ENCODE results near the gene SH3BP2. TPM values are rescaled to one million over a fixed set of nuclear protein-coding genes. Genes with fewer than 3 reads are reported as not detected.
A peak's percentile ranks its signal among the peaks of the same experiment; 100 is the strongest.

The SH3BP2 gene
- polyA plus RNA-seq, 1 of the 3 experiments (the other 2 are of a cell fraction) = 25.2 TPM

GRCh38 chr4:2832309-2832980 lies 39.6 kb downstream of the SH3BP2 start:
- no peak overlapping the region for H3K4me3 ChIP-seq (ENCODE audit: low read depth in 2 of 2, low read length in 1 of 2)
- no peak overlapping the region for H3K27ac ChIP-seq (ENCODE audit: low read depth in 2 of 2, low read length in 1 of 2)
- ChIA-PET CTCF (no interaction called here), POLR2A (no interaction called here)
- DNase-seq = peak; percentile 17
- H2AFZ ChIP-seq (ENCODE audit: low read depth) = no peak overlapping the region
- WGBS (ENCODE audit: low lambda C conversion rate) = 90% methylated on average over 6 of the region's 20 CpGs
- H3K27me3 ChIP-seq (ENCODE audit: insufficient read depth) = no peaks in the 10 kb centered on the region
- TF ChIP-seq FOSL2 (IDR thresholded peaks at IDR 0.05; ENCODE audit: borderline replicate concordance, low read depth) (no peak), RFX5 (IDR thresholded peaks at IDR 0.05; ENCODE audit: low read length) (no peak), REST (IDR thresholded peaks at IDR 0.05; ENCODE audit: low read depth, low read length) (no peak), ZBTB33 (IDR thresholded peaks at IDR 0.05; ENCODE audit: borderline replicate concordance, low read depth) (no peak), FOXJ3 (CRISPR knock-in tag; IDR thresholded peaks at IDR 0.05) (no peak), MXI1 (IDR thresholded peaks at IDR 0.05; ENCODE audit: low read depth, low read length) (no peak), PBX3 (IDR thresholded peaks at IDR 0.05) (no peak), EZH2phosphoT487 (IDR thresholded peaks at IDR 0.05; ENCODE audit: borderline replicate concordance, low read depth) (no peak), RCOR1 (IDR thresholded peaks at IDR 0.05; ENCODE audit: low read length) (no peak), MEF2A (IDR thresholded peaks at IDR 0.05; ENCODE audit: borderline replicate concordance, low read depth) (no peak), NFIC (IDR thresholded peaks at IDR 0.05; ENCODE audit: borderline replicate concordance) (no peak), RXRA (IDR thresholded peaks at IDR 0.05; ENCODE audit: borderline replicate concordance, low read depth) (no peak), ELF1 (IDR thresholded peaks at IDR 0.05) (no peak), GATA2 (CRISPR knock-in tag; IDR thresholded peaks at IDR 0.05) (no peak), SIN3A (IDR thresholded peaks at IDR 0.05; ENCODE audit: borderline replicate concordance, low read depth, low read length) (no peak)
- no peaks in the 10 kb centered on the region; a peak in 1 of 4 replicates for H3K4me1 ChIP-seq (ENCODE audit: control insufficient read depth in 1 of 2, insufficient read depth in 2 of 2, low read depth in 1 of 2, low read length in 1 of 2)
- H4K20me1 ChIP-seq (ENCODE audit: insufficient read depth) = no peaks in the 10 kb centered on the region
- no peaks in the 10 kb centered on the region for H3K9me2 ChIP-seq
- H3K36me3 ChIP-seq (replicated peaks in 1 of 2; ENCODE audit: control insufficient read depth in 1 of 2, insufficient read depth in 2 of 2, low read length in 1 of 2) = peaks cover 0 to 29% of the 10 kb centered on the region in 2 experiments
- no peaks in the 10 kb centered on the region for H3K79me2 ChIP-seq (ENCODE audit: insufficient read depth)
- no peak overlapping the region for H3K9ac ChIP-seq
- no peak overlapping the region for H3K4me2 ChIP-seq
- no peaks in the 10 kb centered on the region for H3F3A ChIP-seq (replicated peaks; ENCODE audit: insufficient read depth)
- no peaks in the 10 kb centered on the region for H3K9me3 ChIP-seq

All from SK-N-SH (cell line).